HepG2 (cell line): Measurements from ENCODE around the gene SLC12A3. TPM values are rescaled to one million over a fixed set of nuclear protein-coding genes. Genes with fewer than 3 reads are reported as not detected.

Experiments used
- ATAC-seq: fragments of 200-7000 bp; cut with Tn5 transposase; 3 replicates; pipeline ENCODE4 v1.9.1; 2020; ENCODE audit warnings: mild to moderate bottlenecking, moderate library complexity
- BruUV-seq: library from RNA; stranded (reverse); fragments of 400-500 nt; replicated peaks from 2 replicates; lab custom pipeline; 2021; lab: Mats Ljungman, UMichigan
- CTCF ChIA-PET: fragments of 300-600 bp; formaldehyde crosslinking; extraction: SDS; loops from one replicate; lab custom pipeline; 2021; ENCODE audit warnings: low total read pairs, inconsistent platforms, low intra/inter-chr PET ratio; lab: Yijun Ruan, JAX
- POLR2A ChIA-PET: fragments of 350-600 bp; sonication (Branson Sonifier 250); formaldehyde crosslinking; loops from one replicate; lab custom pipeline; 2020; ENCODE audit warnings: antibody characterized with exemption, inconsistent platforms; lab: Yijun Ruan, JAX
- DNase-seq: peaks from one replicate; pipeline ENCODE4 v3.0.0-alpha.2; 2015; ENCODE audit warnings: low spot score
- FAIRE-seq: peaks from 3 replicates; lab custom pipeline; 2011; peaks lifted over from hg19 to GRCh38; lab: Jason Lieb, UNC
- H2AFZ ChIP-seq: one replicate; pipeline ENCODE4 v1.6.1; 2011; ENCODE audit warnings: low read length, inconsistent platforms
- H3K27ac ChIP-seq: fragments of 300-600 bp; 3 replicates; pipeline ENCODE4 v1.8.0; 2011; ENCODE audit warnings: mixed run types, mild to moderate bottlenecking, mixed read lengths, low read length, inconsistent platforms; ENCODE audit not compliant: insufficient read depth; ENCODE audit errors: extremely low read length
- H3K27me3 ChIP-seq, 2 experiments: fragments of 200-600 bp in 1 of 2; 2 replicates in 1 of 2; 3 replicates in 1 of 2; pipeline versions ENCODE4 v1.6.0 to v1.8.0; 2011; ENCODE audit warnings: low read length in 2 of 2, mild to moderate bottlenecking in 2 of 2, moderate library complexity in 2 of 2, inconsistent platforms in 1 of 2; ENCODE audit not compliant: insufficient read depth in 2 of 2, control insufficient read depth in 1 of 2
- H3K36me3 ChIP-seq, 2 experiments: fragments of 200-600 bp in 1 of 2; replicated peaks in 1 of 2; 2 replicates in 1 of 2; 3 replicates in 1 of 2; pipeline versions ENCODE4 v1.5.1 to v1.8.0; 2011; ENCODE audit warnings: low read length in 2 of 2, inconsistent platforms in 1 of 2; ENCODE audit not compliant: insufficient read depth in 2 of 2, control insufficient read depth in 1 of 2
- H3K4me1 ChIP-seq: 2 replicates; pipeline ENCODE4 v1.5.1; 2012; ENCODE audit warnings: low read length, inconsistent platforms; ENCODE audit not compliant: insufficient read depth
- H3K4me2 ChIP-seq: 2 replicates; pipeline ENCODE4 v1.6.0; 2011; ENCODE audit warnings: low read depth, low read length, inconsistent platforms
- H3K4me3 ChIP-seq, 3 experiments: fragments of 200-600 bp in 1 of 3; sonication (generic), shearing (Covaris generic) in 1 of 3; replicated peaks in 1 of 3; 2 replicates each; pipeline ENCODE4 v1.5.1; 2011 to 2016; ENCODE audit warnings: low read length in 3 of 3, inconsistent platforms in 2 of 3, low read depth in 2 of 3, mild to moderate bottlenecking in 2 of 3, control low read depth in 1 of 3, mixed read lengths in 1 of 3; ENCODE audit not compliant: insufficient read depth in 1 of 3
- H3K79me2 ChIP-seq: one replicate; pipeline ENCODE4 v1.6.1; 2011; ENCODE audit warnings: low read length, inconsistent platforms; ENCODE audit not compliant: insufficient read depth
- H3K9ac ChIP-seq: 2 replicates; pipeline ENCODE4 v1.6.0; 2011; ENCODE audit warnings: mild to moderate bottlenecking, low read depth, low read length, inconsistent platforms; ENCODE audit not compliant: insufficient read depth
- H3K9me3 ChIP-seq: 2 replicates; pipeline ENCODE4 v1.5.1; 2012; ENCODE audit warnings: mild to moderate bottlenecking, low read length
- H4K20me1 ChIP-seq: 2 replicates; pipeline ENCODE4 v1.6.0; 2011; ENCODE audit warnings: inconsistent platforms, mild to moderate bottlenecking, low read length, moderate library complexity; ENCODE audit not compliant: insufficient read depth
- BATF2 ChIP-seq: sonication (generic); formaldehyde crosslinking; IDR thresholded peaks from 2 replicates; pipeline ENCODE4 v1.8.0; 2022; ENCODE audit warnings: mild to moderate bottlenecking, missing genetic modification reagents, moderate library complexity
- NR2F1 ChIP-seq, 2 experiments: fragments of 450-650 bp in 1 of 2; formaldehyde crosslinking in 1 of 2; IDR thresholded peaks; 2 replicates each; pipeline versions ENCODE4 v1.5.0 to v1.6.1; 2016 to 2020; ENCODE audit warnings: mild to moderate bottlenecking in 1 of 2, missing compliant biosample characterization in 1 of 2, missing genetic modification reagents in 1 of 2, moderate library complexity in 1 of 2
- RARA ChIP-seq: IDR thresholded peaks from 2 replicates; pipeline ENCODE4 v1.6.1; 2016; ENCODE audit warnings: missing genetic modification reagents, missing compliant biosample characterization
- ZNF333 ChIP-seq: sonication (generic); formaldehyde crosslinking; IDR thresholded peaks from 2 replicates; pipeline ENCODE4 v1.4.0; 2020; ENCODE audit warnings: mild to moderate bottlenecking, missing genetic modification reagents, borderline replicate concordance
- ZNF34 ChIP-seq: sonication (generic); formaldehyde crosslinking; IDR thresholded peaks from 2 replicates; pipeline ENCODE4 v1.4.0; 2020; ENCODE audit warnings: mild to moderate bottlenecking, missing genetic modification reagents, borderline replicate concordance
- ZNF652 ChIP-seq: IDR thresholded peaks from 2 replicates; pipeline ENCODE4 v1.6.1; 2016; ENCODE audit warnings: low read depth, borderline replicate concordance
- WGBS: methylation state at CpG from one replicate; pipeline ENCODE4 v1.1.6; 2017; ENCODE audit warnings: low lambda C conversion rate; 5-methylcytosine and 5-hydroxymethylcytosine counted together
- in situ Hi-C: cut with HindIII; loops from 2 replicates; pipeline ENCODE4 v1.10.0; 2017; ENCODE audit warnings: low pct_unique_long_range_greater_than_20kb; ENCODE audit not compliant: extremely low pct_ligation_motif_present
- intact Hi-C: fragments of 100-400 bp; cut with micrococcal nuclease; formaldehyde crosslinking; loops from one replicate; pipeline ENCODE4 v1.10.0; 2022; ENCODE audit not compliant: unreplicated experiment
- polyA plus RNA-seq, 8 experiments: library from polyadenylated mRNA; depleted of rRNA in 3 of 8; stranded (reverse) in 7 of 8; unstranded in 1 of 8; fragments of >200 nt; fragmentation: Illumina TruSeq in 4 of 8; extraction: Trizol in 4 of 8; gene quantifications; 2 replicates each; pipeline versions ENCODE4 v1.2.1 to v1.2.3, GENCODE V29; 2011 to 2016; ENCODE audit warnings: low read depth in 4 of 8, missing spikeins in 1 of 8, mixed read lengths in 1 of 8; ENCODE audit not compliant: insufficient read depth in 1 of 8
- total RNA-seq, 5 experiments: library from RNA; depleted of rRNA; stranded (reverse); fragments of >200 nt; fragmentation: Illumina TruSeq; extraction: Trizol; gene quantifications; 2 replicates each; pipeline ENCODE4 v1.2.3, GENCODE V29; 2016; ENCODE audit warnings: low read depth in 1 of 5
- TF ChIP-seq, protein P1 (sequence below): sonication (generic); formaldehyde crosslinking; IDR thresholded peaks from 2 replicates; pipeline ENCODE4 v1.8.0; 2023; ENCODE audit warnings: mild to moderate bottlenecking, missing genetic modification reagents
- TF ChIP-seq, protein P2 (sequence below): sonication (generic); formaldehyde crosslinking; IDR thresholded peaks from 2 replicates; pipeline ENCODE4 v1.8.1; 2023; ENCODE audit warnings: mild to moderate bottlenecking, missing genetic modification reagents
- TF ChIP-seq, protein P3 (sequence below): sonication (generic); formaldehyde crosslinking; IDR thresholded peaks from 2 replicates; pipeline ENCODE4 v1.9.0; 2021; ENCODE audit warnings: mild to moderate bottlenecking, missing genetic modification reagents

SLC12A3 gene
- total and polyA plus RNA-seq, 2 of the 13 experiments (the other 11 are each of a cell fraction or from before 2014, with no cell fraction given) = 6.2 TPM; not detected in 1

DNA sequence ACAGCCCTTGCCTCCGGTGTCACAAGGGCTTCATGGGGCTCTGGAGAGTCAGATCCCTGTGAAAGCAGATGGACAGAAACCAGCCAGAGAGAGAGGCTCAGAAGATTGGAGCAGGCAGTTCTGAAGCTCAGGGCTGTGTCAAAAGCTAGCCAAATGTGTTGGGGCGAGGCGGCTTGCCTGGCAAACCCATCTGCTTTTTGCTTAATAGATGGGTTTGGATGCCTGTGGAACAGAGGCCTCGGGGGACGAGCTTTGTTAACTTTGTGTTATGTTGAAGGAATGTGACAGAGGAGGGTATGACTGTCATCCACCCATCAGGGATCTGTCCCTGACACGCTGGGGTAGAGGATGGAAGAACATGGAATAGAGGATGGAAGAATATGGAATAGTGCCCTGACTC lies 21.0 kb upstream of the SLC12A3 start:
- no peak overlapping the region for H3K4me2 ChIP-seq
- H3K9me3 ChIP-seq = no peaks in the 10 kb centered on the region
- peaks cover 10 to 39% of the 10 kb centered on the region in 2 experiments; a peak in 4 of 5 replicates for H3K36me3 ChIP-seq
- FAIRE-seq (no peak), ATAC-seq (no peak), DNase-seq (no peak)
- H2AFZ ChIP-seq = no peak overlapping the region
- H3K4me3 ChIP-seq = no peak overlapping the region
- no peak overlapping the region for H3K27ac ChIP-seq
- no TSS peak for BruUV-seq
- WGBS = 98% methylated on average over 6 of the region's 6 CpGs
- TF ChIP-seq, protein P1, sequence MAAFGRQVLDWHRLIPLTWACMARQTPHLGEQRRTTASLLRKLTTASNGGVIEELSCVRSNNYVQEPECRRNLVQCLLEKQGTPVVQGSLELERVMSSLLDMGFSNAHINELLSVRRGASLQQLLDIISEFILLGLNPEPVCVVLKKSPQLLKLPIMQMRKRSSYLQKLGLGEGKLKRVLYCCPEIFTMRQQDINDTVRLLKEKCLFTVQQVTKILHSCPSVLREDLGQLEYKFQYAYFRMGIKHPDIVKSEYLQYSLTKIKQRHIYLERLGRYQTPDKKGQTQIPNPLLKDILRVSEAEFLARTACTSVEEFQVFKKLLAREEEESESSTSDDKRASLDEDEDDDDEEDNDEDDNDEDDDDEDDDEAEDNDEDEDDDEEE = no peak
- TF ChIP-seq, protein P2, sequence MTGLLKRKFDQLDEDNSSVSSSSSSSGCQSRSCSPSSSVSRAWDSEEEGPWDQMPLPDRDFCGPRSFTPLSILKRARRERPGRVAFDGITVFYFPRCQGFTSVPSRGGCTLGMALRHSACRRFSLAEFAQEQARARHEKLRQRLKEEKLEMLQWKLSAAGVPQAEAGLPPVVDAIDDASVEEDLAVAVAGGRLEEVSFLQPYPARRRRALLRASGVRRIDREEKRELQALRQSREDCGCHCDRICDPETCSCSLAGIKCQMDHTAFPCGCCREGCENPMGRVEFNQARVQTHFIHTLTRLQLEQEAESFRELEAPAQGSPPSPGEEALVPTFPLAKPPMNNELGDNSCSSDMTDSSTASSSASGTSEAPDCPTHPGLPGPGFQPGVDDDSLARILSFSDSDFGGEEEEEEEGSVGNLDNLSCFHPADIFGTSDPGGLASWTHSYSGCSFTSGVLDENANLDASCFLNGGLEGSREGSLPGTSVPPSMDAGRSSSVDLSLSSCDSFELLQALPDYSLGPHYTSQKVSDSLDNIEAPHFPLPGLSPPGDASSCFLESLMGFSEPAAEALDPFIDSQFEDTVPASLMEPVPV (CRISPR knock-in tag) = no peak
- TF ChIP-seq ZNF333 (CRISPR knock-in tag) = no peak
- TF ChIP-seq ZNF652 = no peak
- TF ChIP-seq, protein P3, sequence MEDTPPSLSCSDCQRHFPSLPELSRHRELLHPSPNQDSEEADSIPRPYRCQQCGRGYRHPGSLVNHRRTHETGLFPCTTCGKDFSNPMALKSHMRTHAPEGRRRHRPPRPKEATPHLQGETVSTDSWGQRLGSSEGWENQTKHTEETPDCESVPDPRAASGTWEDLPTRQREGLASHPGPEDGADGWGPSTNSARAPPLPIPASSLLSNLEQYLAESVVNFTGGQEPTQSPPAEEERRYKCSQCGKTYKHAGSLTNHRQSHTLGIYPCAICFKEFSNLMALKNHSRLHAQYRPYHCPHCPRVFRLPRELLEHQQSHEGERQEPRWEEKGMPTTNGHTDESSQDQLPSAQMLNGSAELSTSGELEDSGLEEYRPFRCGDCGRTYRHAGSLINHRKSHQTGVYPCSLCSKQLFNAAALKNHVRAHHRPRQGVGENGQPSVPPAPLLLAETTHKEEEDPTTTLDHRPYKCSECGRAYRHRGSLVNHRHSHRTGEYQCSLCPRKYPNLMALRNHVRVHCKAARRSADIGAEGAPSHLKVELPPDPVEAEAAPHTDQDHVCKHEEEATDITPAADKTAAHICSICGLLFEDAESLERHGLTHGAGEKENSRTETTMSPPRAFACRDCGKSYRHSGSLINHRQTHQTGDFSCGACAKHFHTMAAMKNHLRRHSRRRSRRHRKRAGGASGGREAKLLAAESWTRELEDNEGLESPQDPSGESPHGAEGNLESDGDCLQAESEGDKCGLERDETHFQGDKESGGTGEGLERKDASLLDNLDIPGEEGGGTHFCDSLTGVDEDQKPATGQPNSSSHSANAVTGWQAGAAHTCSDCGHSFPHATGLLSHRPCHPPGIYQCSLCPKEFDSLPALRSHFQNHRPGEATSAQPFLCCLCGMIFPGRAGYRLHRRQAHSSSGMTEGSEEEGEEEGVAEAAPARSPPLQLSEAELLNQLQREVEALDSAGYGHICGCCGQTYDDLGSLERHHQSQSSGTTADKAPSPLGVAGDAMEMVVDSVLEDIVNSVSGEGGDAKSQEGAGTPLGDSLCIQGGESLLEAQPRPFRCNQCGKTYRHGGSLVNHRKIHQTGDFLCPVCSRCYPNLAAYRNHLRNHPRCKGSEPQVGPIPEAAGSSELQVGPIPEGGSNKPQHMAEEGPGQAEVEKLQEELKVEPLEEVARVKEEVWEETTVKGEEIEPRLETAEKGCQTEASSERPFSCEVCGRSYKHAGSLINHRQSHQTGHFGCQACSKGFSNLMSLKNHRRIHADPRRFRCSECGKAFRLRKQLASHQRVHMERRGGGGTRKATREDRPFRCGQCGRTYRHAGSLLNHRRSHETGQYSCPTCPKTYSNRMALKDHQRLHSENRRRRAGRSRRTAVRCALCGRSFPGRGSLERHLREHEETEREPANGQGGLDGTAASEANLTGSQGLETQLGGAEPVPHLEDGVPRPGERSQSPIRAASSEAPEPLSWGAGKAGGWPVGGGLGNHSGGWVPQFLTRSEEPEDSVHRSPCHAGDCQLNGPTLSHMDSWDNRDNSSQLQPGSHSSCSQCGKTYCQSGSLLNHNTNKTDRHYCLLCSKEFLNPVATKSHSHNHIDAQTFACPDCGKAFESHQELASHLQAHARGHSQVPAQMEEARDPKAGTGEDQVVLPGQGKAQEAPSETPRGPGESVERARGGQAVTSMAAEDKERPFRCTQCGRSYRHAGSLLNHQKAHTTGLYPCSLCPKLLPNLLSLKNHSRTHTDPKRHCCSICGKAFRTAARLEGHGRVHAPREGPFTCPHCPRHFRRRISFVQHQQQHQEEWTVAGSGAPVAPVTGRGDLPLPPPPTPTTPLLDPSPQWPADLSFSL (CRISPR knock-in tag) = no peak
- no peak for TF ChIP-seq RARA (CRISPR knock-in tag)
- TF ChIP-seq NR2F1 (CRISPR knock-in tag; IDR thresholded peaks at IDR 0.05) = no peak
- no peak for TF ChIP-seq ZNF34 (CRISPR knock-in tag)
- TF ChIP-seq BATF2 (CRISPR knock-in tag) = no peak
- H3K4me1 ChIP-seq = peaks cover 53% of the 10 kb centered on the region
- ChIA-PET POLR2A (interaction anchor here (1.3 kb wide), 1 partner anchor 75 kb away, joined by 3 read pairs; no protein-coding TSS in a partner anchor), CTCF (no interaction called here)
- in situ Hi-C loops = no loop called here
- no peaks in the 10 kb centered on the region for H3K27me3 ChIP-seq
- no peak overlapping the region for H3K9ac ChIP-seq
- intact Hi-C loops = no loop called here
- no peaks in the 10 kb centered on the region for H3K79me2 ChIP-seq
- no peaks in the 10 kb centered on the region for H4K20me1 ChIP-seq
